Spleen (tissue), 7 donors: ENCODE results near the gene RAB33B.

Experiments
- CTCF ChIP-seq, 11 experiments: fragments of 200-600 bp in 7 of 11; fragments of 450-650 bp in 4 of 11; sonication (generic) in 4 of 11; IDR thresholded peaks in 8 of 11; conservative IDR thresholded peaks in 3 of 11; 1 replicate in 7 of 11; 2 replicates in 4 of 11; pipeline versions ENCODE4 v1.4.0 to v1.8.0; 2016 to 2021; ENCODE audit warnings: antibody characterized with exemption in 11 of 11, inconsistent platforms in 4 of 11, mild to moderate bottlenecking in 1 of 11
- POLR2A ChIP-seq, 3 donors: fragments of 450-650 bp; IDR thresholded peaks; one replicate each; pipeline ENCODE4 v1.5.1; 2017; ENCODE audit warnings: antibody characterized with exemption in 3 of 3, mild to moderate bottlenecking in 1 of 3
- donor health status: DM: no; HTN: no; CAD: no; lungs with moderate emphysema.
- donor health status: DM: no; HTN: no; CAD: no.
- donor health status: DM: no; HTN: no; CAD: no.

- no peak for TF ChIP-seq CTCF (IDR thresholded peaks at IDR 0.05 in 8 of 11, conservative IDR thresholded peaks at IDR 0.05 in 3 of 11)
- no peak for TF ChIP-seq POLR2A (IDR thresholded peaks at IDR 0.05)
Measured at GRCh38 chr4:139492429-139492828, 38.5 kb downstream of the RAB33B start.
